ENCODE data around the gene NPS.

Gene NPS

GRCh38 chr10:127587668-127588365 lies 38.7 kb downstream of the NPS start:
- intact Hi-C loops (cut with DNase I), result no loop called here
- peak in 14 of 42 donors; percentile 5 to 65 (median 35) for DNase-seq

GRCh38 chr10:127592586-127592985 lies 43.5 kb downstream of the NPS start:
- intact Hi-C loops (cut with DNase I), result no loop called here
- DNase-seq, result peak in 13 of 42 donors; percentile 6 to 65 (median 34)

GRCh38 chr10:127600479-127600878 lies 51.4 kb downstream of the NPS start:
- intact Hi-C loops (cut with DNase I), result no loop called here
- no peak for DNase-seq

All from head of caudate nucleus (tissue), 42 donors.